Superior temporal gyrus (tissue), 1 donor: ENCODE measurements around the gene SLC17A1.
"Not testable (repeated sequence)": the region's sequence is repeated elsewhere in the genome, so short reads cannot be mapped to it uniquely, and the experiment has no call there.

ENCODE experiments used
- DNase-seq: peaks from one replicate; pipeline ENCODE4 v3.0.0-alpha.2; 2016; ENCODE audit errors: extremely low spot score

The SLC17A1 gene

GRCh38 chr6:25756382-25757363, 75.2 kb downstream of the SLC17A1 start:
- DNase-seq: no peak

- DNase-seq: no peak
Observed at GRCh38 chr6:25755483-25755882, 76.4 kb downstream of the SLC17A1 start.

DNA sequence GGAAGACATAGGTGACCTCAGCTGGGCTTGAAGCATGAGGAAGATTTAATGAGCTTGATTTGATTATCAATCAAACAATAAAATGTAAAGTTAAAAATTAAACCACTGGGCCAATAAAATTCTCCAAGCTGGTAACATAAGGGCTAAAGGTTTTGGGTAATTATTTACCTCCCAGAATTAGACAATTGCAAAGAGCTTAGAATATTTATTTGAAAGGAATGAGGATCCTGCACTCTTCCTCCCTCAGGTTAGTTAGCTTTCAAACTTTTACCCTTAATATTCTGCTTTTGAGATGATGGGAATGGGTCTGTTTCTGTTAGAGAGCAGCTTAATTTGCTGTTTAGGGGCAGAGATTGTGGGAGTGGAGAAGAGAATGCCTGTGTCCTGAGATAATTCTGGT, 77.3 kb downstream of the SLC17A1 start, which contains the start of gene SLC17A4:
TSS of gene SLC17A4 (plus strand) at position 208 of the 400 bp plus-strand sequence. CDS start 7,221 bp downstream, outside the sequence.
- DNase-seq: no peak

- no peak for DNase-seq
Observed at GRCh38 chr6:25753079-25753478, 78.8 kb downstream of the SLC17A1 start.

DNA sequence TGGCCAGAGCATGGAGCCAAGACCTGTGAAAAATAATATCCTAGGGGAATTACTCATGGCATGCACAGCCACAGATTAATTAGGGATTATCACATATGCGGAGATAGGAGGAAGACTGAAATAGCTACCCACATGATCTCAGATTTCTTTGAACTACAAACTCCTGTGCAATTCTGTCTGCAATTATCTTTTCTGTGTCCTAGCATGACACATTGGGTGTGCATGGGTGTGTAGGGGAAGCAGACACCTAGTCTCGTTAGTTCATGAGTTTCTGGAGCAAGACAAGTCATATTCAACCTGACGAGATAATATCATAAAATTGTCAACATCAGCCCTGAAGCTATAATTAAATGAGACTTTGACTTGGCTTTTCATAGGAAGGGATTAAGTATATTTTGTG, 80.9 kb downstream of the SLC17A1 start:
- DNase-seq: no peak

- no peak for DNase-seq
Observed at GRCh38 chr6:25749837-25750236, 82.0 kb downstream of the SLC17A1 start.

GRCh38 chr6:25748601-25749517, 83.0 kb downstream of the SLC17A1 start:
- not testable (repeated sequence) for DNase-seq

- DNase-seq: no peak
Observed at GRCh38 chr6:25748049-25748448, 83.8 kb downstream of the SLC17A1 start.

- no peak for DNase-seq
Observed at GRCh38 chr6:25747477-25747876, 84.4 kb downstream of the SLC17A1 start.

DNA sequence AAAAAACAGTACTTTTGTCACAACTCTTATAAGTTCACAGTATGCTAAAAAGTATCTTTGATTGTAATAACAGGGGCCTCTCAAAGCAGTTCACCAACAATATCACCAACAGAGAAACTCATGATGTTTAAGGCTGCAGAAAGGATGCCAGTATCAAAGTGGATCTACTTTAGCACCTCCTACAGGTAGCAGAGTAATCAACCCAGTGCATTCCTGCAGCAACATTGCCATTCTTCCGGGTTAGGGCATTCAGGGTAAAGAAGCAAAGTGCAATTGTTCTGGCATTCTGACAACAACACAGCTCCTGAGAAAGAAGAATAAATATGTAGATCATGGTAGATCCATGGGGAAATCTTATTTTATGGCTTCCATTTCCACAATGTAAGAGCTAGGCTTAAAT, 84.9 kb downstream of the SLC17A1 start:
- DNase-seq: no peak

DNA sequence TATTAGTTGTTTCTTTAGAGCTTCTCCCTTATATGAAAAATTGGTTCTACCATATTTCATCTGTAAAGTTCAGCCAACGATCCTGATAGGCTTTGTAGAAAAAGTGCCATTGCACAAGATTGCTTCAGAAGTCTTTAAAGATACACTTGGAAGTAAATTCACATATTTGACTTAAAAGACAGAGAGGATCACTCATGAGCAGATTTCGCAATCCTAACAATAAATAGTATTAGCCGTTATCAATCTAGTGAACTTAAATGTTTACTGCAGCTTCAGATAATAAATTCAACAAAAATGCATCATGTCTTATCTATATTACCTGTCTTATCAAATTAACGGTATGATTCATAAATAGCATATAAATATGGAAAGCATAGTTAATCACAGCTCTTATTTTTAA, 86.0 kb downstream of the SLC17A1 start:
- no peak for DNase-seq

DNA sequence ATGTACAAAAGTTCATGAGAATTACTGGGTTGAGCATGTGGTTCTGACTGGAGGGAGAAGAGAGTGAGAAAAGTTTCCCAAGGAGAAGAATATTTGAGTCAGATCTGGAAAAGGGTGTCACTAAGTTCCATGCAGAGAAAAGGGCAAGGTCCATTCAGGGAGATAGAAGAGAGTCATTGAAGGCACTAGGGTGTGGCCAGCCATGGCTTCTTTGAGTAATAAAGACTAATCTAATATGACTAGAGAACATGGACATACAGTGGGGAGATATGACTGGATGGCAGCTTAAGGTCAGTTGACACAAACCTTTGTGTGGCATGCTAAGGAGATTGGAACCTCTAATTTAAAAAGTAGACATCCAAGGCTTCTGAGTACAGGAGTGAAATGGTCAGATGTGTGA, 88.0 kb downstream of the SLC17A1 start:
- no peak for DNase-seq

- DNase-seq: no peak
Observed at GRCh38 chr6:25735261-25735660, 96.6 kb downstream of the SLC17A1 start.
